Fibroblast of skin of right quadriceps (primary cell): ENCODE measurements around the gene KCNQ1OT1.

Experiments
- DNase-seq: peaks from one replicate; pipeline ENCODE4 v3.0.0-alpha.2; 2013

KCNQ1OT1 gene

GRCh38 chr11:2699531-2700414, at the start of gene KCNQ1OT1:
Gene KCNQ1OT1, minus strand, starts transcription at chr11:2699994.
- DNase-seq, result peak; percentile 94

GRCh38 chr11:2748814-2749554, 49.2 kb upstream of the KCNQ1OT1 start:
- DNase-seq, result no peak

GRCh38 chr11:2748061-2748813, 48.4 kb upstream of the KCNQ1OT1 start:
- DNase-seq, result no peak

GRCh38 chr11:2747248-2748027, 47.6 kb upstream of the KCNQ1OT1 start:
- DNase-seq, result no peak

- DNase-seq, result no peak
Observed at GRCh38 chr11:2746401-2747247, 46.8 kb upstream of the KCNQ1OT1 start.

- no peak for DNase-seq
Observed at GRCh38 chr11:2745511-2745910, 45.7 kb upstream of the KCNQ1OT1 start.

- DNase-seq, result no peak
Observed at GRCh38 chr11:2744166-2744565, 44.4 kb upstream of the KCNQ1OT1 start.

- no peak for DNase-seq
Observed at GRCh38 chr11:2743427-2744110, 43.8 kb upstream of the KCNQ1OT1 start.

GRCh38 chr11:2742611-2743426, 43.0 kb upstream of the KCNQ1OT1 start:
- DNase-seq, result no peak

- no peak for DNase-seq
Observed at GRCh38 chr11:2742201-2742600, 42.4 kb upstream of the KCNQ1OT1 start.

- DNase-seq, result peak; percentile 25
Observed at GRCh38 chr11:2741377-2742131, 41.8 kb upstream of the KCNQ1OT1 start.

- no peak for DNase-seq
Observed at GRCh38 chr11:2741006-2741376, 41.2 kb upstream of the KCNQ1OT1 start.

GRCh38 chr11:2740275-2740940, 40.6 kb upstream of the KCNQ1OT1 start:
- DNase-seq, result no peak

- no peak for DNase-seq
Observed at GRCh38 chr11:2739531-2740274, 39.9 kb upstream of the KCNQ1OT1 start.

GRCh38 chr11:2738551-2739431, 39.0 kb upstream of the KCNQ1OT1 start:
- no peak for DNase-seq

GRCh38 chr11:2737866-2738265, 38.1 kb upstream of the KCNQ1OT1 start:
- no peak for DNase-seq

GRCh38 chr11:2737226-2737590, 37.4 kb upstream of the KCNQ1OT1 start:
- no peak for DNase-seq
